ENCODE data around the gene TAS2R40.
"Not testable (repeated sequence)": the region's sequence is repeated elsewhere in the genome, so short reads cannot be mapped to it uniquely, and the experiment has no call there.

TAS2R40 gene

GRCh38 chr7:143221737-143222136 is at the start of gene TAS2R40:
TSS of gene TAS2R40 (plus strand) at chr7:143222037. CDS start at chr7:143222079, 42 bp downstream.
- H3K36me3 ChIP-seq (ENCODE audit: control insufficient read depth in 2 of 2, insufficient read depth in 2 of 2, low read length in 2 of 2) = no peaks in the 10 kb centered on the region
- H3K4me1 ChIP-seq (ENCODE audit: control insufficient read depth in 2 of 2, insufficient read depth in 2 of 2, low read length in 2 of 2) = no peaks in the 10 kb centered on the region
- H3K9me3 ChIP-seq (ENCODE audit: control insufficient read depth in 2 of 2, low read length in 2 of 2) = no peaks in the 10 kb centered on the region
- no peak within 1 kb of the TSS for H3K27ac ChIP-seq (ENCODE audit: low read depth in 2 of 2, low read length in 2 of 2)
- H3K27me3 ChIP-seq (ENCODE audit: control insufficient read depth in 2 of 2, insufficient read depth in 2 of 2, low read length in 2 of 2) = peaks cover 3 to 5% of the 10 kb centered on the region in 2 donors
- H3K9ac ChIP-seq (ENCODE audit: low read depth in 1 of 2, low read length in 2 of 2) = no peak within 1 kb of the TSS
- no peak within 1 kb of the TSS for H3K4me3 ChIP-seq (ENCODE audit: low read length in 2 of 2)

GRCh38 chr7:143172354-143172753 is 49.5 kb upstream of the TAS2R40 start:
- Histone ChIP-seq H3K27me3 (ENCODE audit: control insufficient read depth in 2 of 2, insufficient read depth in 2 of 2, low read length in 2 of 2) (no peaks in the 10 kb centered on the region), H3K27ac (ENCODE audit: low read depth in 2 of 2, low read length in 2 of 2) (no peak overlapping the region), H3K4me1 (ENCODE audit: control insufficient read depth in 2 of 2, insufficient read depth in 2 of 2, low read length in 2 of 2) (no peaks in the 10 kb centered on the region), H3K36me3 (ENCODE audit: control insufficient read depth in 2 of 2, insufficient read depth in 2 of 2, low read length in 2 of 2) (no peaks in the 10 kb centered on the region), H3K9me3 (ENCODE audit: control insufficient read depth in 2 of 2, low read length in 2 of 2) (no peaks in the 10 kb centered on the region), H3K9ac (ENCODE audit: low read depth in 1 of 2, low read length in 2 of 2) (peak overlapping the region in 1 of 2 donors; percentile 27), H3K4me3 (ENCODE audit: low read length in 2 of 2) (peak overlapping the region; percentile 22 to 23)

- H3K27ac ChIP-seq (ENCODE audit: low read depth in 2 of 2, low read length in 2 of 2) = no peak overlapping the region
- H3K4me1 ChIP-seq (ENCODE audit: control insufficient read depth in 2 of 2, insufficient read depth in 2 of 2, low read length in 2 of 2) = no peaks in the 10 kb centered on the region
- H3K36me3 ChIP-seq (ENCODE audit: control insufficient read depth in 2 of 2, insufficient read depth in 2 of 2, low read length in 2 of 2) = no peaks in the 10 kb centered on the region
- H3K4me3 ChIP-seq (ENCODE audit: low read length in 2 of 2) = no peak overlapping the region
- H3K9me3 ChIP-seq (ENCODE audit: control insufficient read depth in 2 of 2, low read length in 2 of 2) = peaks cover 0 to 3% of the 10 kb centered on the region in 2 donors
- no peak overlapping the region for H3K9ac ChIP-seq (ENCODE audit: low read depth in 1 of 2, low read length in 2 of 2)
- H3K27me3 ChIP-seq (ENCODE audit: control insufficient read depth in 2 of 2, insufficient read depth in 2 of 2, low read length in 2 of 2) = no peaks in the 10 kb centered on the region
Measured at GRCh38 chr7:143176128-143176527, 45.7 kb upstream of the TAS2R40 start.

- no peak overlapping the region for H3K9ac ChIP-seq (ENCODE audit: low read depth in 1 of 2, low read length in 2 of 2)
- H3K36me3 ChIP-seq (ENCODE audit: control insufficient read depth in 2 of 2, insufficient read depth in 2 of 2, low read length in 2 of 2) = no peaks in the 10 kb centered on the region
- no peaks in the 10 kb centered on the region for H3K4me1 ChIP-seq (ENCODE audit: control insufficient read depth in 2 of 2, insufficient read depth in 2 of 2, low read length in 2 of 2)
- H3K27ac ChIP-seq (ENCODE audit: low read depth in 2 of 2, low read length in 2 of 2) = no peak overlapping the region
- H3K27me3 ChIP-seq (ENCODE audit: control insufficient read depth in 2 of 2, insufficient read depth in 2 of 2, low read length in 2 of 2) = no peaks in the 10 kb centered on the region
- H3K9me3 ChIP-seq (ENCODE audit: control insufficient read depth in 2 of 2, low read length in 2 of 2) = peaks cover 0 to 3% of the 10 kb centered on the region in 2 donors
- H3K4me3 ChIP-seq (ENCODE audit: low read length in 2 of 2) = no peak overlapping the region
Measured at GRCh38 chr7:143177374-143178119, 44.3 kb upstream of the TAS2R40 start.

- H3K27me3 ChIP-seq (ENCODE audit: control insufficient read depth in 2 of 2, insufficient read depth in 2 of 2, low read length in 2 of 2); H3K27ac ChIP-seq (ENCODE audit: low read depth in 2 of 2, low read length in 2 of 2); H3K4me3 ChIP-seq (ENCODE audit: low read length in 2 of 2); H3K4me1 ChIP-seq (ENCODE audit: control insufficient read depth in 2 of 2, insufficient read depth in 2 of 2, low read length in 2 of 2); H3K36me3 ChIP-seq (ENCODE audit: control insufficient read depth in 2 of 2, insufficient read depth in 2 of 2, low read length in 2 of 2); H3K9ac ChIP-seq (ENCODE audit: low read depth in 1 of 2, low read length in 2 of 2); H3K9me3 ChIP-seq (ENCODE audit: control insufficient read depth in 2 of 2, low read length in 2 of 2): not testable (repeated sequence)
Measured at GRCh38 chr7:143180771-143181170, 41.1 kb upstream of the TAS2R40 start.

- no peaks in the 10 kb centered on the region for H3K27me3 ChIP-seq (ENCODE audit: control insufficient read depth in 2 of 2, insufficient read depth in 2 of 2, low read length in 2 of 2)
- no peaks in the 10 kb centered on the region for H3K4me1 ChIP-seq (ENCODE audit: control insufficient read depth in 2 of 2, insufficient read depth in 2 of 2, low read length in 2 of 2)
- H3K36me3 ChIP-seq (ENCODE audit: control insufficient read depth in 2 of 2, insufficient read depth in 2 of 2, low read length in 2 of 2) = no peaks in the 10 kb centered on the region
- peaks cover 0 to 3% of the 10 kb centered on the region in 2 donors for H3K9me3 ChIP-seq (ENCODE audit: control insufficient read depth in 2 of 2, low read length in 2 of 2)
- no peak overlapping the region for H3K27ac ChIP-seq (ENCODE audit: low read depth in 2 of 2, low read length in 2 of 2)
- no peak overlapping the region for H3K4me3 ChIP-seq (ENCODE audit: low read length in 2 of 2)
- no peak overlapping the region for H3K9ac ChIP-seq (ENCODE audit: low read depth in 1 of 2, low read length in 2 of 2)
Measured at GRCh38 chr7:143181349-143181748, 40.5 kb upstream of the TAS2R40 start.

- no peak within 1 kb of the TSS for H3K27ac ChIP-seq (ENCODE audit: low read depth in 2 of 2, low read length in 2 of 2)
- no peak within 1 kb of the TSS for H3K9ac ChIP-seq (ENCODE audit: low read depth in 1 of 2, low read length in 2 of 2)
- no peak within 1 kb of the TSS for H3K4me3 ChIP-seq (ENCODE audit: low read length in 2 of 2)
- H3K9me3 ChIP-seq (ENCODE audit: control insufficient read depth in 2 of 2, low read length in 2 of 2) = peaks cover 0 to 2% of the 10 kb centered on the region in 2 donors
- H3K4me1 ChIP-seq (ENCODE audit: control insufficient read depth in 2 of 2, insufficient read depth in 2 of 2, low read length in 2 of 2) = no peaks in the 10 kb centered on the region
- no peaks in the 10 kb centered on the region for H3K27me3 ChIP-seq (ENCODE audit: control insufficient read depth in 2 of 2, insufficient read depth in 2 of 2, low read length in 2 of 2)
- no peaks in the 10 kb centered on the region for H3K36me3 ChIP-seq (ENCODE audit: control insufficient read depth in 2 of 2, insufficient read depth in 2 of 2, low read length in 2 of 2)
Measured at GRCh38 chr7:143183024-143183423, 38.8 kb upstream of the TAS2R40 start, which contains the start of gene TAS2R39. TSS of gene TAS2R39 (plus strand) at chr7:143183419. CDS start at chr7:143183419, 0 bp downstream.

- H3K36me3 ChIP-seq (ENCODE audit: control insufficient read depth in 2 of 2, insufficient read depth in 2 of 2, low read length in 2 of 2) = no peaks in the 10 kb centered on the region
- no peaks in the 10 kb centered on the region for H3K27me3 ChIP-seq (ENCODE audit: control insufficient read depth in 2 of 2, insufficient read depth in 2 of 2, low read length in 2 of 2)
Measured at GRCh38 chr7:143185551-143185950, 36.3 kb upstream of the TAS2R40 start.

GRCh38 chr7:143188994-143189393 is 32.8 kb upstream of the TAS2R40 start:
- Histone ChIP-seq H3K27ac (ENCODE audit: low read depth in 2 of 2, low read length in 2 of 2) (no peak overlapping the region), H3K27me3 (ENCODE audit: control insufficient read depth in 2 of 2, insufficient read depth in 2 of 2, low read length in 2 of 2) (no peaks in the 10 kb centered on the region), H3K4me1 (ENCODE audit: control insufficient read depth in 2 of 2, insufficient read depth in 2 of 2, low read length in 2 of 2) (no peaks in the 10 kb centered on the region), H3K36me3 (ENCODE audit: control insufficient read depth in 2 of 2, insufficient read depth in 2 of 2, low read length in 2 of 2) (no peaks in the 10 kb centered on the region), H3K4me3 (ENCODE audit: low read length in 2 of 2) (no peak overlapping the region), H3K9me3 (ENCODE audit: control insufficient read depth in 2 of 2, low read length in 2 of 2) (no peaks in the 10 kb centered on the region), H3K9ac (ENCODE audit: low read depth in 1 of 2, low read length in 2 of 2) (no peak overlapping the region)

More at GRCh38 chr7:143185551-143185950, 36.3 kb upstream of the TAS2R40 start:
- Histone ChIP-seq H3K4me1 (ENCODE audit: control insufficient read depth in 2 of 2, insufficient read depth in 2 of 2, low read length in 2 of 2) (no peaks in the 10 kb centered on the region), H3K27ac (ENCODE audit: low read depth in 2 of 2, low read length in 2 of 2) (no peak overlapping the region), H3K4me3 (ENCODE audit: low read length in 2 of 2) (no peak overlapping the region), H3K9ac (ENCODE audit: low read depth in 1 of 2, low read length in 2 of 2) (no peak overlapping the region), H3K9me3 (ENCODE audit: control insufficient read depth in 2 of 2, low read length in 2 of 2) (no peaks in the 10 kb centered on the region)

- H3K9me3 ChIP-seq (ENCODE audit: control insufficient read depth in 2 of 2, low read length in 2 of 2) = no peaks in the 10 kb centered on the region
- no peaks in the 10 kb centered on the region for H3K27me3 ChIP-seq (ENCODE audit: control insufficient read depth in 2 of 2, insufficient read depth in 2 of 2, low read length in 2 of 2)
- no peaks in the 10 kb centered on the region for H3K4me1 ChIP-seq (ENCODE audit: control insufficient read depth in 2 of 2, insufficient read depth in 2 of 2, low read length in 2 of 2)
- no peak overlapping the region for H3K9ac ChIP-seq (ENCODE audit: low read depth in 1 of 2, low read length in 2 of 2)
- no peaks in the 10 kb centered on the region for H3K36me3 ChIP-seq (ENCODE audit: control insufficient read depth in 2 of 2, insufficient read depth in 2 of 2, low read length in 2 of 2)
- no peak overlapping the region for H3K4me3 ChIP-seq (ENCODE audit: low read length in 2 of 2)
- no peak overlapping the region for H3K27ac ChIP-seq (ENCODE audit: low read depth in 2 of 2, low read length in 2 of 2)
Measured at GRCh38 chr7:143193880-143194279, 28.0 kb upstream of the TAS2R40 start.

All from mucosa of rectum (tissue), 2 donors.